Right lobe of liver (tissue), 6 donors: ENCODE data around the gene PRICKLE1. TPM values are rescaled to one million over a fixed set of nuclear protein-coding genes. Genes with fewer than 3 reads are reported as not detected.

Experiments used
- ATAC-seq, 4 donors: fragments of 200-7000 bp; cut with Tn5 transposase; one replicate each; pipeline ENCODE4 v1.9.1; 2020; ENCODE audit warnings: mild to moderate bottlenecking in 4 of 4, moderate library complexity in 4 of 4
- DNase-seq, 3 donors: peaks; one replicate each; pipeline ENCODE4 v3.0.0-alpha.2; 2020
- H3K27ac ChIP-seq, 3 donors: fragments of 200-600 bp; one replicate each; pipeline ENCODE4 v1.8.0; 2022
- H3K27me3 ChIP-seq, 2 donors: fragments of 200-600 bp; one replicate each; pipeline ENCODE4 v1.8.0; 2022
- H3K36me3 ChIP-seq, 4 donors: fragments of 200-600 bp; sonication (generic) in 1 of 4; one replicate each; pipeline versions ENCODE4 v1.5.1 to v1.8.0; 2017 to 2022; ENCODE audit warnings: control low read depth in 1 of 4
- H3K4me1 ChIP-seq, 4 donors: fragments of 200-600 bp; sonication (generic) in 1 of 4; one replicate each; pipeline versions ENCODE4 v1.5.1 to v1.8.0; 2017 to 2022; ENCODE audit warnings: control low read depth in 1 of 4
- H3K4me3 ChIP-seq, 3 donors: fragments of 200-600 bp; one replicate each; pipeline ENCODE4 v1.8.0; 2022
- H3K9me3 ChIP-seq, 4 donors: fragments of 200-600 bp; sonication (generic) in 1 of 4; one replicate each; pipeline versions ENCODE4 v1.5.1 to v1.8.0; 2017 to 2022; ENCODE audit warnings: control low read depth in 1 of 4
- POLR2A ChIP-seq: fragments of 450-650 bp; IDR thresholded peaks from one replicate; pipeline ENCODE4 v1.6.1; 2017; ENCODE audit warnings: antibody characterized with exemption, mild to moderate bottlenecking
- WGBS: methylation state at CpG from one replicate; pipeline ENCODE4 v1.1.6; 2018; ENCODE audit warnings: low coverage, low lambda C conversion rate; ENCODE audit not compliant: insufficient coverage; ENCODE audit errors: missing lambda C conversion rate; 5-methylcytosine and 5-hydroxymethylcytosine counted together
- intact Hi-C, 2 donors: fragments of 100-400 bp; cut with DNase I; formaldehyde crosslinking; loops; one replicate each; pipeline versions ENCODE4 v1.11.2 to v1.14.1; 2022
- total RNA-seq, 6 experiments: library from RNA; depleted of rRNA in 2 of 6; stranded (reverse); fragments of >200 nt in 2 of 6; fragmentation: NEBNext Ultra II Directional in 3 of 6; extraction: Animal tissue kit (Norgen Biotek cat#: 25700) in 3 of 6; gene quantifications; one replicate each; pipeline versions ENCODE4 v1.1.0 to v1.2.4, GENCODE V29; 2016 to 2023
- TF ChIP-seq, protein P1 (sequence below), 4 donors: fragments of 200-600 bp in 3 of 4; fragments of 450-650 bp in 1 of 4; IDR thresholded peaks; one replicate each; pipeline versions ENCODE4 v1.5.1 to v1.8.0; 2016 to 2022; ENCODE audit warnings: antibody characterized with exemption in 4 of 4, mild to moderate bottlenecking in 2 of 4
- donor health status: DM: no; HTN: yes; CAD: no.
- donor health status: DM: no; HTN: no; CAD: no.
- donor health status: DM: no; HTN: no; CAD: no.
- donor health status: DM: no; HTN: yes; CAD: no.
- donor health status: DM: no; HTN: yes; CAD: no.

Gene PRICKLE1
- total RNA-seq, 6 experiments from 2014 or later = 0.79 to 2.9 (median 1.1) TPM

DNA sequence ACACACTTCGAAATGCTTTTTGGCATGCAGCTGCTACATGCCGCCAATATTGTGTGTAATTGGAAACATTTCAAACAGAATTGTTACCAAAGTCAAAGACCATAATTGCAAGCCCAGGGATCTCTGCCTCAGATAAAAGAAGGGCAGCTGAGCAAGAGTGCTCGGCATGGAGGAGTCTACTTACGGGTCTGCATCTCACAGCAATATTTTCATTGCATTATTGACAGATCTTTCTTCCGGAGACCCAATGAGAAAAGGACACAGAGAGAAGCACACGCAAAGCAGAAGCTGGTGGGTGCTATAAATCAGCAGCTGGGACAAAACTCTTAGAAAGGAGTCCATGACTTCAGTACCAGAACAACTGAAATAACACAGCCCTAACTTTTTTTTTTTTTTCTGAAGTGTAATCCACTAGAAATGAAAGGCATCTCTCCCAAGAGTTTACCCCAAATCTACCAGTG is 4.9 kb downstream of the PRICKLE1 start:
- no peak overlapping the region for H3K4me3 ChIP-seq
- intact Hi-C loops = no loop called here
- TF ChIP-seq POLR2A = no peak
- TF ChIP-seq, protein P1, sequence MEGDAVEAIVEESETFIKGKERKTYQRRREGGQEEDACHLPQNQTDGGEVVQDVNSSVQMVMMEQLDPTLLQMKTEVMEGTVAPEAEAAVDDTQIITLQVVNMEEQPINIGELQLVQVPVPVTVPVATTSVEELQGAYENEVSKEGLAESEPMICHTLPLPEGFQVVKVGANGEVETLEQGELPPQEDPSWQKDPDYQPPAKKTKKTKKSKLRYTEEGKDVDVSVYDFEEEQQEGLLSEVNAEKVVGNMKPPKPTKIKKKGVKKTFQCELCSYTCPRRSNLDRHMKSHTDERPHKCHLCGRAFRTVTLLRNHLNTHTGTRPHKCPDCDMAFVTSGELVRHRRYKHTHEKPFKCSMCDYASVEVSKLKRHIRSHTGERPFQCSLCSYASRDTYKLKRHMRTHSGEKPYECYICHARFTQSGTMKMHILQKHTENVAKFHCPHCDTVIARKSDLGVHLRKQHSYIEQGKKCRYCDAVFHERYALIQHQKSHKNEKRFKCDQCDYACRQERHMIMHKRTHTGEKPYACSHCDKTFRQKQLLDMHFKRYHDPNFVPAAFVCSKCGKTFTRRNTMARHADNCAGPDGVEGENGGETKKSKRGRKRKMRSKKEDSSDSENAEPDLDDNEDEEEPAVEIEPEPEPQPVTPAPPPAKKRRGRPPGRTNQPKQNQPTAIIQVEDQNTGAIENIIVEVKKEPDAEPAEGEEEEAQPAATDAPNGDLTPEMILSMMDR (IDR thresholded peaks at IDR 0.05) = no peak
- no peak for DNase-seq
- H3K27me3 ChIP-seq = peaks cover 0 to 9% of the 10 kb centered on the region in 2 donors
- H3K4me1 ChIP-seq = peaks cover 0 to 5% (median 2%) of the 10 kb centered on the region in 4 donors
- 37% methylated on average over 6 of the region's 6 CpGs for WGBS
- H3K36me3 ChIP-seq = no peaks in the 10 kb centered on the region
- H3K9me3 ChIP-seq = no peaks in the 10 kb centered on the region
- H3K27ac ChIP-seq = no peak overlapping the region
- peak in 1 of 4 donors; percentile 13 for ATAC-seq

DNA sequence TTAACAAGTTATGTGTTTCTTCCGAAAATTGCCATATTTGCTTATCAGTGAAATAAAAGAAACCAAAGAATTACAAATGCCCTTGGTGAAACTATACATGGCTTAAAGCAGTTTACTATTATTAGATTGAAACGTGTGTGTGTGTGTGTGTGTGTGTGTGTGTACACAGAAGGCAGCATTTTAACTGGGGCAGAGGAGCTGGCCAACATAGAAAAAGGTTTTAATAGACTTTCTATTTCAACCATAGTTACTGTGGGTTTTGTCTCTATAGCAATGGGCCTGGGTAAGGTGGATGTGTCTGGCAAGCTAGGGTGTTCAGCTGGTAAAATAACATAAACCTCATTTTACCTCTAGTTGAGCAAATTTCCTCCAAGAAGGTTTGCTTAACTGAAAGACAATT is 6.5 kb downstream of the PRICKLE1 start:
- WGBS = 52% methylated on average over 2 of the region's 2 CpGs
- H3K4me1 ChIP-seq = no peaks in the 10 kb centered on the region
- no peaks in the 10 kb centered on the region for H3K27me3 ChIP-seq
- no peak for TF ChIP-seq POLR2A
- TF ChIP-seq, protein P1 (IDR thresholded peaks at IDR 0.05) = no peak
- intact Hi-C loops = no loop called here
- no peaks in the 10 kb centered on the region for H3K36me3 ChIP-seq
- no peak for ATAC-seq
- H3K4me3 ChIP-seq = no peak overlapping the region
- no peaks in the 10 kb centered on the region for H3K9me3 ChIP-seq
- no peak overlapping the region for H3K27ac ChIP-seq
- DNase-seq = no peak

DNA sequence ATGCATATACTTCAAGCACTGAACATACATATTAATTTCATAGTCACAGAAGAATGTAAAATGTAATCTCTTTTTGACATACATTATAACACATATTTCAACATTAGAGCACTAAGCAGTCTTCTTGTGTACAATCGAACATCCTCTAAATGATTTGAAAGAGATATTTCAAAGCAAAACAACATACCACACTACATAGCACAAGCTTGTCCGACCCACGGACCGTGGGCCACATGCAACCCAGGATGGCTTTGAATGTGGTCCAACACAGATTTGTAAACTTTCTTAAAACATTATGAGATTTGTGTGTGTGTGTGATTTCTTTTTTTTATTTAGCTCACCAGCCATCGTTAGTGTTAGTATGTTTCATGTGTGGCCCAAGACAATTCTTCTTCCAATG is 7.0 kb downstream of the PRICKLE1 start:
- intact Hi-C loops = no loop called here
- ATAC-seq = no peak

DNA sequence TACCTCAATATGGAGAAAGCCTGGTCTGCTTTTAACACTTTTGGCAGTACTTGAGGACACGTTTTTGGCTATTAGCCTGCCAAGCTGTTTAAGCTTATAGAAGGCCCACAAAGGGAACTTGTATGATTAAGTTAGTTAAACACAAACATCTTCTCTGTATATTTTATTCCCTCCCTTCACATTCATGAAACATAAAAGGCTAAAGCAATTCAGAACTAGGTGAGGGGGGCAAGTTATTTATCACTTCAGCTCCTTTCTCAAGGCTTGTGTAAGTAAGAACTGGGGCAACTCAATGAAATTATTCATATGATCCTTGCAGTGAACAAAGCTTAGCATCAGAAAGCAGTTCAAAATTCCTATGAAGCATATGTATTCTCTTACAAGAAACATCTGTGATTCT is 7.5 kb downstream of the PRICKLE1 start:
- WGBS = 10% methylated on average over 1 of the region's 1 CpG
- ATAC-seq = no peak
- no peaks in the 10 kb centered on the region for H3K27me3 ChIP-seq
- no peaks in the 10 kb centered on the region for H3K9me3 ChIP-seq
- H3K36me3 ChIP-seq = no peaks in the 10 kb centered on the region
- no peak for DNase-seq
- H3K27ac ChIP-seq = no peak overlapping the region
- no peaks in the 10 kb centered on the region for H3K4me1 ChIP-seq
- intact Hi-C loops = no loop called here
- TF ChIP-seq POLR2A = no peak
- TF ChIP-seq, protein P1 (IDR thresholded peaks at IDR 0.05) = no peak
- no peak overlapping the region for H3K4me3 ChIP-seq

More for the DNA sequence above, 7.0 kb downstream of the PRICKLE1 start:
- 58% methylated on average over 5 of the region's 5 CpGs for WGBS
- H3K9me3 ChIP-seq = no peaks in the 10 kb centered on the region
- no peak overlapping the region for H3K27ac ChIP-seq
- no peaks in the 10 kb centered on the region for H3K36me3 ChIP-seq
- no peak for TF ChIP-seq POLR2A
- TF ChIP-seq, protein P1 (IDR thresholded peaks at IDR 0.05) = no peak
- no peaks in the 10 kb centered on the region for H3K4me1 ChIP-seq
- DNase-seq = no peak
- no peaks in the 10 kb centered on the region for H3K27me3 ChIP-seq
- no peak overlapping the region for H3K4me3 ChIP-seq

DNA sequence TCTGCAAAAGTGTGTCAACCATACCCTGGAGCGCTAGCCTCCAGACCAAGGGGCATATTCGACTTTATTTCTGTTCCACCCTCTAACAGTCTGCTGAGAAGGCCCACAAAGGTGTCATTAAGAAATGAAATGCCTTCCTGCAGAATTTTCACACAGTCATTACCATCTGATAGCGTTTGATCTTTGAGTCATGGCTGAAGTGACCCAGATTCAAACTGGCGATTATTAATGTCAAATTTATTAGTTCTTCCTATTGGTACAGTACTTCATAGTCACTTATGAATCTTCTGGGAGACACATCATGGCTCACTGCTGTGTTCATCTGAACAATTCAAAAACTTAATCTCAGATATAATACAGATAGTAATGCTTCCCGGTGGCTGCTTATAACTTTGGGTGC is 13.2 kb downstream of the PRICKLE1 start:
- WGBS = 77% methylated on average over 5 of the region's 5 CpGs
- DNase-seq (no peak), ATAC-seq (no peak)
- intact Hi-C loops = no loop called here
- Histone ChIP-seq H3K27me3 (no peaks in the 10 kb centered on the region), H3K36me3 (no peaks in the 10 kb centered on the region), H3K4me1 (no peaks in the 10 kb centered on the region), H3K27ac (no peak overlapping the region), H3K4me3 (no peak overlapping the region), H3K9me3 (no peaks in the 10 kb centered on the region)
- TF ChIP-seq, protein P1 (IDR thresholded peaks at IDR 0.05) = no peak
- TF ChIP-seq POLR2A = no peak
